Ureter (tissue), 1 donor: ENCODE measurements around the gene MTERF1. TPM values are rescaled to one million over a fixed set of nuclear protein-coding genes. Genes with fewer than 3 reads are reported as not detected.

Experiments used
- DNase-seq: peaks from one replicate; pipeline ENCODE4 v3.0.0-alpha.2; 2020; ENCODE audit warnings: low spot score
- total RNA-seq: library from RNA; stranded (reverse); gene quantifications from one replicate; pipeline ENCODE4 v1.2.4, GENCODE V29; 2023
- donor health status: DM: yes; HTN: yes; CAD: no.

MTERF1 gene
- total RNA-seq, 1 donor from 2014 or later = 20.4 TPM

DNA sequence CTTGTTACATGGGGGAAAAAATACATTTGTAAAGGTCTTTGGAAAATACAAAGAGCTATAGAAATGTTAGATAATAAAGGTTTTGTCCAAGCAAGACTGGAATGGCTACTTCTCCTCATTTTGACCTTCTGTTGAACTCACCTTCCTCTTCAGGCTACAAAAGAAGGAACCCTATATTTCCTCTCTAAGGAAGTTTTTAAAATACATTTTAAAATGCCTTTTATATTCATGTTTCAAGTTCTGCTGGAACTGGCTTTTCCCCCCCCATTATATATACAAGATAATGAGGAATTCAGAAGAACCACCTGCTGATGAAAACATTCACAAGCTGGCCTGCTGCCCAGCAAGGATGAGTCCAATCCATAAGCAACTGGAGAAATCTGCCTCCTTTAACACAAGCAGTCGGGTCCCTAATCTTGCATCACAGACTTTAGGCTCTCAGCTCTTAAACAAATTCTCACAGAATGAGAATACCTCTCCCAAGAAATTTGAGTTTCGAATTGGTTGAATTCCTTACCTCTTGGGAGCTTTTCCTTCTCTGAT lies 44.6 kb downstream of the MTERF1 start:
- DNase-seq = no peak

DNA sequence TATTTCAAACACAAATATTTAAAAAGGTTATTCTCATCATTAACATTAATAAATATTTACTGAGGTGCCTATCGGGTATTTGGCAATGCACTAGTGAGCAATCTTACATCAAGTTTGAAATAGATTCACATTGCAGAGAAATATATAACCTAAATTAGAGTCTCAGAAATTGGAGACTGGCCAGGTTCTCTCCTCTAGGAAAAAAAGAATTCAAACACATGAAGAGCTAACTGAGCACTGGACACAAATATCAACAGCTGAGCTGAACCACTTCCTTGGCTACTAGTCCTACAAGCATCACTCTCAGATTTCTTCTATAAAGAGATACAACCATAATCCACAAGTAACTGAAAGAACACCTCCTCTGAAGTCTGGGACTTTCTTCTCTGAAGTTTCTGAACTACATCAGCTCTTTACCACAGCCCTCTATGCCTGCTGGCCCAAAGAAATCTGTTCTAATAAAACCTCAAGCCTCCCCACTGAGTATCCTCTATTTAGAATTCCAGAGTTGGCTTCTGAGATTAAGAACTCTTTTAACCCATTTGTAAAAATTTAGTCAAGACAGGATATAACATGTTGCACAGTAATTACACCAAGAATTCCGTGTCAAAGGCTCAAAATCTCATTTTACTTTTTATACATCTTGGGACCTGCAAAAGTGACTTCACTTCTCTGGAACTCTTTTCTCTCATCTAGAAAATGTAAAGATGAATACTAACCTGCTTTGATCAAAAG lies 45.2 kb downstream of the MTERF1 start:
- no peak for DNase-seq

- DNase-seq = no peak
Observed at GRCh38 chr7:91832493-91833045, 47.9 kb downstream of the MTERF1 start.

DNA sequence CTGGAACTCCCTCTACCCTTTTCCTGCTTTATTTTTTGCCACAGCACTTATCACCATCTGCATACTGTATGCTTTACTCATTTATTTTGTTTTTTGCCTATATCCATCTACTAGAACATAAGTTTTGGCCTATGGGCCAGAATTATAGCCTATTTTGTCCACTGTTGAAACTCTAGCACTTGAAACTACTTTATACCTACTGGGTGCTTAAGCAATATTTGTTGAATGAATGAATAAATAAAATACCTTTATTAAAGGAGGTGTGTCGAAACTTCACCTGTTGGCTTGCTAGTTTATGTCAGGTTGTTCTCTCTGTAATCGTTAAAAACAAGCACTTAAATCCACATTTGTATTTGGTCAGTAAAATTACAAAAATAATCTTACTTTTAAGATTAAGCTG lies 53.3 kb downstream of the MTERF1 start:
- DNase-seq = no peak

DNA sequence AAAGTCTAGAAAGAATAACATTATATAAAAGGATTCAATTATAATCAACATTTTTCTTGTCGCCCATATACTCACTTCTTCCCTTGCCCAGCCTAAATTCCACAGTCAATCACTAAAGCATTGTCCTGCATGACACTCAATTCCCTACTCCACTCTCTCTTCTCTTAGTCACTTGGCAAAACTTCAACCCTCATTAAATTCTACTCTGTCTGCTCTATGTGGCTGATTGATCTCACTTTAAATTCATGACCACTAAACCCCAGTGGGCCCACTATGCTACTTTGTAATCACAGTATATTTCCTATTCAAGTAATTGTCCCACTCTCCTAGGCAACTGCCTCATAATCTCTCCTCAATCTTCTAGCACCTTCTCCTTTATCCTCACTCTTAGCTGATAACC lies 54.1 kb downstream of the MTERF1 start:
- no peak for DNase-seq

DNA sequence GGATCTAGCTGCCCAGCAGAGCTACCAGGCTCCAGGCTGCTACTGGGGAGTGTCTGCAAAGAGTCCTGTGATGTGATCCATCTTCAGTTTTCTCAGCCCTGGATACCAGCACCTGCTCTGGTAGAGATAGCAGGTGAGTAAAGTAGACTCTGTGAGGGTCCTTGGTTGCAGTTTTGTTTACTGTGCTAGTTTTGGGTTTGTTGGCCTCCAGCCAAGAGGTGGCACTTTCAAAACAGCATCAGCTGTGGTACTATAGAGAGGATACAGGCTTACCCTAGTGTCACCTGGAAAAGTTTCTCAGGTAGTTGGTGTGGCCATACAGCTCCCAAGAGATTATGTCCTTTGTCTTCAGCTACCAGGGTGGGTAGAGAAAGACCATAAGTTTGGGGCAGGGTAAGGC lies 56.3 kb downstream of the MTERF1 start:
- DNase-seq = no peak

Other genes with a start within 250 kb of the MTERF1 start
- 88.2 TPM for gene AKAP9, start 60.2 kb upstream of the MTERF1 start, total RNA-seq